Small intestine (tissue), 7 donors: Measurements from ENCODE around the gene STARD13. TPM values are rescaled to one million over a fixed set of nuclear protein-coding genes. Genes with fewer than 3 reads are reported as not detected.

ENCODE experiments used
- DNase-seq, 2 donors: peaks; one replicate each; pipeline versions ENCODE4 v3.0.0 to v3.0.0-alpha.2; 2013
- FAIRE-seq: peaks from 2 replicates; lab custom pipeline; 2012; peaks lifted over from hg19 to GRCh38; lab: Jason Lieb, UNC
- H3K27ac ChIP-seq, 3 donors: one replicate each; pipeline ENCODE4 v1.5.1; 2013; ENCODE audit warnings: low read length in 2 of 3, mild to moderate bottlenecking in 2 of 3, control low read depth in 1 of 3, inconsistent platforms in 1 of 3, low read depth in 1 of 3, moderate library complexity in 1 of 3
- H3K27me3 ChIP-seq, 3 donors: one replicate each; pipeline ENCODE4 v1.6.1; 2013; ENCODE audit warnings: low read length in 3 of 3, inconsistent platforms in 1 of 3; ENCODE audit not compliant: control insufficient read depth in 3 of 3, insufficient read depth in 3 of 3
- H3K36me3 ChIP-seq, 3 donors: one replicate each; pipeline ENCODE4 v1.6.1; 2013; ENCODE audit warnings: low read length in 3 of 3, inconsistent platforms in 1 of 3, low read depth in 1 of 3, mild to moderate bottlenecking in 1 of 3, moderate library complexity in 1 of 3; ENCODE audit not compliant: control insufficient read depth in 3 of 3, insufficient read depth in 2 of 3
- H3K4me1 ChIP-seq, 3 donors: one replicate each; pipeline ENCODE4 v1.6.1; 2013; ENCODE audit warnings: low read length in 2 of 3, inconsistent platforms in 1 of 3, low read depth in 1 of 3, mild to moderate bottlenecking in 1 of 3, moderate library complexity in 1 of 3; ENCODE audit not compliant: control insufficient read depth in 3 of 3, insufficient read depth in 2 of 3
- H3K4me3 ChIP-seq, 3 donors: one replicate each; pipeline ENCODE4 v1.5.1; 2013; ENCODE audit warnings: low read length in 3 of 3, control low read depth in 1 of 3, inconsistent platforms in 1 of 3, low read depth in 1 of 3, mild to moderate bottlenecking in 1 of 3, moderate library complexity in 1 of 3
- H3K9me3 ChIP-seq, 2 donors: one replicate each; pipeline ENCODE4 v1.6.1; 2013; ENCODE audit warnings: low read depth in 1 of 2, low read length in 1 of 2; ENCODE audit not compliant: control insufficient read depth in 2 of 2, insufficient read depth in 1 of 2
- whole genome bisulfite sequencing, 3 donors: extraction: QIAGEN DNeasy Blood & Tissue Kit; methylation state at CpG; one replicate each; pipeline ENCODE4 v1.1.7; 2013; 5-methylcytosine and 5-hydroxymethylcytosine counted together
- polyA plus RNA-seq, 4 donors: library from polyadenylated mRNA; stranded (reverse) in 3 of 4; unstranded in 1 of 4; fragments of 200-250 nt in 3 of 4; fragments of 120-200 nt in 1 of 4; gene quantifications; one replicate each; pipeline versions ENCODE4 v1.2.1 to v1.2.3, GENCODE V29; 2013
- donor health status: healthy with polysubstance abuse.
- donor health status: control.
- donor health status: control.
- donor health status: Bipolar disorder and iron deficiency.
- donor health status: healthy.

STARD13 gene
- polyA plus RNA-seq, 4 donors: 2.2 to 15.3 (median 5.0) TPM

DNA sequence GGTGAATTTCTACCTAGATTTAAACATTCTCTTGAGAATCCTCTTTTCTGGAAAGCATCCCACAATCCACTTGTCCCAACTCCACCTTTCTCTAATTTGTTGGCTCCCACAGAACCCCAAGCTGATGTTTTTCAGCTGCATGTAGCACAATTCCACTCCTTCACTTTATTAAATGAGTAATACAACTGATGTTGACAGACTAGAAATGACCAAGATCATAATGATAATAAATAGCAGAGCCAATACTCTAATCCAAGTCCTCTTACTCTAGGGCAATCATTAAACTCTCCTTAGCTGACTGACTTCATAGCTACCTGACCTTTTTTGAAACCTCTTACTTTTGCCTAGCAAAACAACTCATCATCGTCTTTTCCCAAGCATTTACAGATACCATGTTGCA, 27.9 kb upstream of the STARD13 start:
- Histone ChIP-seq H3K27me3 (no peaks in the 10 kb centered on the region), H3K4me1 (no peaks in the 10 kb centered on the region), H3K9me3 (no peaks in the 10 kb centered on the region), H3K27ac (no peak overlapping the region), H3K36me3 (peaks cover 0 to 3% (median 0%) of the 10 kb centered on the region in 3 donors), H3K4me3 (no peak overlapping the region)
- FAIRE-seq: no peak
- 90 to 100% (median 96%) methylated on average over 1 of the region's 1 CpG for WGBS, 3 donors
- DNase-seq: no peak

GRCh38 chr13:33312861-33313212, 27.3 kb upstream of the STARD13 start:
- DNase-seq (no peak), FAIRE-seq (no peak)
- no peaks in the 10 kb centered on the region for H3K4me1 ChIP-seq
- no peaks in the 10 kb centered on the region for H3K9me3 ChIP-seq
- peaks cover 0 to 3% (median 0%) of the 10 kb centered on the region in 3 donors for H3K36me3 ChIP-seq
- H3K4me3 ChIP-seq: no peak overlapping the region
- H3K27me3 ChIP-seq: no peaks in the 10 kb centered on the region
- 73 to 93% (median 80%) methylated on average over 2 of the region's 2 CpGs for WGBS, 3 donors
- H3K27ac ChIP-seq: no peak overlapping the region

- Histone ChIP-seq H3K4me1 (no peaks in the 10 kb centered on the region), H3K4me3 (no peak overlapping the region), H3K27me3 (no peaks in the 10 kb centered on the region), H3K27ac (no peak overlapping the region), H3K36me3 (peaks cover 0 to 3% (median 0%) of the 10 kb centered on the region in 3 donors), H3K9me3 (no peaks in the 10 kb centered on the region)
- FAIRE-seq (no peak), DNase-seq (peak; percentile 17 to 23)
- 60 to 65% (median 61%) methylated on average over 4 of the region's 4 CpGs for WGBS, 3 donors
Measured at GRCh38 chr13:33312150-33312860, 26.8 kb upstream of the STARD13 start.

GRCh38 chr13:33311040-33311439, 25.5 kb upstream of the STARD13 start:
- Histone ChIP-seq H3K27me3 (no peaks in the 10 kb centered on the region), H3K4me3 (no peak overlapping the region), H3K4me1 (no peaks in the 10 kb centered on the region), H3K27ac (no peak overlapping the region), H3K36me3 (peaks cover 0 to 3% (median 0%) of the 10 kb centered on the region in 3 donors), H3K9me3 (peaks cover 0 to 5% of the 10 kb centered on the region in 2 donors)
- DNase-seq: no peak
- FAIRE-seq: no peak
- 71 to 82% (median 78%) methylated on average over 2 of the region's 2 CpGs for WGBS, 3 donors

DNA sequence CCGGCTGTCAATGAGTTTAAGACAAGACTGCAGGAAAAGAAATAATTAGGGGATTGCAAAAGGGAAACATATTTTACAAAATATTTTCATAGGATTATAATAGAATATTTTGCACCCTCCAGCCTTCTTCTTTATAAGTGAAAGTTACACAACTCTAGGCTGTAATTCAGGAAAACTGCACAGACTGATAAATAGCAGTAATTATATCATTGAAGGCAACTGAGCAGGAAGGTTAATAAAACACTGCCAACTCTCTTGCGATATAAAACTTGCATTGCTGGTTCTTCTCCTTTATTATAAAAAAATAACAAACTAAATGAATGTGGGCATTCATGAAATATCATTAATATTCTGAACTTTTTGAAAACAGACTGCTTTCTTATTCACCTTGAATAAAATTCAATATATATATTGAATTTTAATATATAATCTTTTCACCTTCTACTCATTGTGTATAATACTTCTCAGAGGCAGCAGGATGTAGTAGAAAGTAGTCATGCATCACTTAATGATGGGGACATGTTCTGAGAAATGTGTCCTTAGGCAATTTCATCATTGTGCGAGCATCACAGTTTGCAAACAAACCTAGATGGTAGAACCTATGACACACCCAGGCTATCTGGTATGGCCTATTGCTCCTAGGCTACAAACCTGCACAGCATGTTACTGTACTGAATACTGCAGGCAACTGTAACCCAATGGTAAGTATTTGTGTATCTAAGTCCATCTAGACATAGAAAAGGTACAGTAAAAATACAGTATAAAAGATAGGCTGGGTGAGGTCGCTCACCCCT, 24.9 kb upstream of the STARD13 start:
- Histone ChIP-seq H3K9me3 (peaks cover 0 to 5% of the 10 kb centered on the region in 2 donors), H3K27ac (no peak overlapping the region), H3K36me3 (no peaks in the 10 kb centered on the region), H3K27me3 (no peaks in the 10 kb centered on the region), H3K4me3 (no peak overlapping the region), H3K4me1 (no peaks in the 10 kb centered on the region)
- DNase-seq (no peak), FAIRE-seq (no peak)
- 78 to 83% (median 78%) methylated on average over 4 of the region's 4 CpGs for WGBS, 3 donors

DNA sequence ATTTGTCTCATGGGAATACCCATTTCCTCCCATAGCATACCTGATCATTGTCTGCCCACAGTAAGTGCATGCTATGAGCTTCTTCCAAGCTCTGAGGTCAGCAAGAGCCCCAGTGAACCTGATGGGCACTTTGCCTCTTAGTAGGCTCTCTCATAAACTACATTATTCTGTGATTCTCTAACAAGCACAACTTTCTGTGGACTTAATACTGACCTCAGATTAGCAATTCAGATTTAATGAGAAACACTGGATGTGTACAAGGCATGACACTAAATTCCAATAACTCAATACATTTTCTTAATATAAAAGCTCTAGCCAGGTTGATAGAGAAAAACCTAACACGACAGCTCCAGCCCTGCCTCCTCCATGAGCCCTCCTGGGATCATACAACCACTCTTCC, 23.3 kb upstream of the STARD13 start:
- WGBS, 3 donors: 84 to 86% (median 85%) methylated on average over 1 of the region's 1 CpG
- Histone ChIP-seq H3K4me1 (no peaks in the 10 kb centered on the region), H3K27ac (no peak overlapping the region), H3K9me3 (peaks cover 0 to 5% of the 10 kb centered on the region in 2 donors), H3K4me3 (no peak overlapping the region), H3K36me3 (no peaks in the 10 kb centered on the region), H3K27me3 (no peaks in the 10 kb centered on the region)
- FAIRE-seq (no peak), DNase-seq (no peak)

GRCh38 chr13:33307843-33308242, 22.3 kb upstream of the STARD13 start:
- FAIRE-seq: no peak
- 30 to 61% (median 43%) methylated on average over 1 of the region's 1 CpG for WGBS, 3 donors

GRCh38 chr13:33303855-33304597, 18.5 kb upstream of the STARD13 start:
- FAIRE-seq (no peak), DNase-seq (no peak)
- Histone ChIP-seq H3K9me3 (peaks cover 0 to 5% of the 10 kb centered on the region in 2 donors), H3K27me3 (no peaks in the 10 kb centered on the region), H3K27ac (no peak overlapping the region), H3K36me3 (no peaks in the 10 kb centered on the region), H3K4me1 (no peaks in the 10 kb centered on the region), H3K4me3 (no peak overlapping the region)
- 61 to 70% (median 69%) methylated on average over 3 of the region's 3 CpGs for WGBS, 3 donors

More at GRCh38 chr13:33307843-33308242, 22.3 kb upstream of the STARD13 start:
- no peak for DNase-seq
- Histone ChIP-seq H3K4me1 (no peaks in the 10 kb centered on the region), H3K9me3 (peaks cover 0 to 5% of the 10 kb centered on the region in 2 donors), H3K4me3 (no peak overlapping the region), H3K27me3 (no peaks in the 10 kb centered on the region), H3K36me3 (no peaks in the 10 kb centered on the region), H3K27ac (no peak overlapping the region)
